Renal cortex interstitium (tissue), 11 donors: Measurements from ENCODE around the gene ANKLE1. TPM values are rescaled to one million over a fixed set of nuclear protein-coding genes. Genes with fewer than 3 reads are reported as not detected.
A peak's percentile ranks its signal among the peaks of the same experiment; 100 is the strongest.

Experiments
- DNase-seq, 11 donors: peaks; one replicate each; pipeline ENCODE4 v3.0.0-alpha.2; 2013; ENCODE audit warnings: low read depth in 9 of 11, low spot score in 4 of 11; ENCODE audit errors: extremely low read depth in 1 of 11
- polyA plus RNA-seq, 3 donors: library from polyadenylated mRNA; unstranded; fragments of 120-200 nt; gene quantifications; one replicate each; pipeline ENCODE4 v1.2.1, GENCODE V29; 2013; ENCODE audit not compliant: insufficient read length in 3 of 3

The ANKLE1 gene
- polyA plus RNA-seq, 3 donors: 0.95 to 1.7 (median 1.0) TPM

GRCh38 chr19:17303167-17303939, 21.7 kb downstream of the ANKLE1 start, which contains the start of gene ABHD8:
TSS of gene ABHD8 (minus strand) at chr19:17303425. CDS start at chr19:17301616, 1,809 bp downstream.
- peak; percentile 83 to 95 (median 92) for DNase-seq

GRCh38 chr19:17303940-17304267, 22.2 kb downstream of the ANKLE1 start:
- DNase-seq: no peak

- DNase-seq: no peak
Observed at GRCh38 chr19:17304386-17305215, 22.9 kb downstream of the ANKLE1 start.

GRCh38 chr19:17305216-17305516, 23.5 kb downstream of the ANKLE1 start:
- DNase-seq: no peak

- peak; percentile 90 to 97 (median 96) for DNase-seq
Observed at GRCh38 chr19:17305517-17306284, 24.0 kb downstream of the ANKLE1 start, which contains the start of gene MRPL34. TSS of gene MRPL34 (plus strand) at chr19:17305872. CDS start at chr19:17305893, 21 bp downstream.

- no peak for DNase-seq
Observed at GRCh38 chr19:17306285-17306714, 24.6 kb downstream of the ANKLE1 start.

GRCh38 chr19:17307876-17308377, 26.2 kb downstream of the ANKLE1 start:
- no peak for DNase-seq

GRCh38 chr19:17309198-17309964, 27.7 kb downstream of the ANKLE1 start, which contains the start of gene DDA1:
TSS of gene DDA1 (plus strand) at chr19:17309563. CDS start at chr19:17309655, 92 bp downstream.
- peak; percentile 97 to 100 (median 99) for DNase-seq

- no peak for DNase-seq
Observed at GRCh38 chr19:17309965-17310461, 28.3 kb downstream of the ANKLE1 start.

- no peak for DNase-seq
Observed at GRCh38 chr19:17311455-17312188, 29.9 kb downstream of the ANKLE1 start.

- no peak for DNase-seq
Observed at GRCh38 chr19:17312189-17313113, 30.8 kb downstream of the ANKLE1 start.

- no peak for DNase-seq
Observed at GRCh38 chr19:17314007-17314593, 32.4 kb downstream of the ANKLE1 start.

- DNase-seq: no peak
Observed at GRCh38 chr19:17318966-17319365, 37.3 kb downstream of the ANKLE1 start.

- DNase-seq: no peak
Observed at GRCh38 chr19:17319473-17320238, 38.0 kb downstream of the ANKLE1 start.

GRCh38 chr19:17320435-17320834, 38.7 kb downstream of the ANKLE1 start:
- no peak for DNase-seq
